Measurements from ENCODE around the gene MAT1A. TPM values are rescaled to one million over a fixed set of nuclear protein-coding genes. Genes with fewer than 3 reads are reported as not detected.

The MAT1A gene
- total and polyA plus RNA-seq, 2 of the 8 experiments (the other 6 are each of a cell fraction or from before 2014, with no cell fraction given): 4.1 to 6.4 TPM

DNA sequence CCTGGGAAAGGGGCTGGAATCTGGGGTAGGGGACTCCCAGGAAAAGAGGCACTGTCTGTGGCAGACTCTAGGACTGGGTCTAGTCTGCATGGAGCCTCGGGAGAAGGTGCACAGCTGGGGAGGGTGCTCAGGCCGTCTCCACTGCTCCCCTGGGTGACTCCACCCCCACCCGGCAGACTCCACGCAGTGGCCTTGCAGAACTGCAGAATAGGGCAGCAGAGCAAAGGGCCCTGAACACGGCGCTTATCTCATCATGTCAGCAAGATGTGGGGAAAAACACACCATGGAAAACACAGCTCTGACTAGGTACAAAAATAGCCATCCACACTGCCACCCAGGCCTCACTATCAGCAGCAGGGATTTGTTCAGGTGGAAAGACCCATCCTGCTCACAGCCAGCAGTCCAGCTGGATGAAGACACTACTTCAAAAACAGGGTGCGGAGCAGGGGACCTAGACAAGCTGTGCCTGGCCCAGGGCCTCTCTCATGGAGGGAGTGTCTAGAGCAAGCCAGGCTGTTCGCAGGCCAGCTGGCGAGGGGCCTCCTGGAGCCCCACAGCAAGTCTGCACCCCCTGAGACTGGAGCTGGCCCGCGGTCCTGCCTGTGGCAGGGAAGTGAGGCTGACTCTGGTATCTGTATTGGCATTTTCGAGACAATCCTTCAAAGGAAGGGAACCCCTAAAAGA, 11.7 kb downstream of the MAT1A start:
- H3K56ac ChIP-seq (replicated peaks; ENCODE audit: insufficient read length, low read depth, low read length): no peak overlapping the region
- H3K23me2 ChIP-seq (ENCODE audit: low read depth, low read length): no peaks in the 10 kb centered on the region
- H2BK20ac ChIP-seq (ENCODE audit: low read length): no peak overlapping the region
- no peaks in the 10 kb centered on the region for H3K79me2 ChIP-seq (ENCODE audit: control insufficient read depth in 1 of 2, insufficient read depth in 2 of 2, low read length in 2 of 2)
- H3K79me1 ChIP-seq (ENCODE audit: low read depth, low read length): no peaks in the 10 kb centered on the region
- FAIRE-seq (no peak), DNase-seq (ENCODE audit: low read depth in 1 of 2, low spot score in 2 of 2) (no peak)
- H3K18ac ChIP-seq (ENCODE audit: extremely low read depth, low read length): no peak overlapping the region
- 93% methylated on average over 12 of the region's 12 CpGs; no CpG with 5 or more reads in 1 of the 2 experiments for WGBS, 2 experiments (ENCODE audit: extremely low coverage in 1 of 2, insufficient coverage in 1 of 2, insufficient read length in 1 of 2, insufficient replicate concordance in 2 of 2, low coverage in 1 of 2, low lambda C conversion rate in 2 of 2, missing lambda C conversion rate in 1 of 2)
- TF ChIP-seq KDM4A (IDR thresholded peaks at IDR 0.05; ENCODE audit: low read depth, low read length, severe bottlenecking): no peak
- no peak for TF ChIP-seq SP2 (IDR thresholded peaks at IDR 0.05; ENCODE audit: low read length)
- no peak for TF ChIP-seq KDM5A (IDR thresholded peaks at IDR 0.05; ENCODE audit: low read length)
- no peak overlapping the region for H3K9ac ChIP-seq (replicated peaks in 1 of 4; ENCODE audit: extremely low read depth in 1 of 4, low read depth in 3 of 4, low read length in 3 of 4)
- no peak overlapping the region for H2BK120ac ChIP-seq (replicated peaks; ENCODE audit: low read depth, low read length)
- H3K27me3 ChIP-seq (replicated peaks in 1 of 4; ENCODE audit: control insufficient read depth in 3 of 4, extremely low read depth in 1 of 4, insufficient read depth in 3 of 4, low read length in 3 of 4): no peaks in the 10 kb centered on the region; a peak in 2 of 7 replicates
- no peak overlapping the region for H2BK5ac ChIP-seq (ENCODE audit: low read depth, low read length)
- ChIA-PET CTCF (ENCODE audit: partially characterized antibody) (interaction anchor here (0.6 to 2.9 kb wide), 3 partner anchors 17 to 228 kb away, joined by 3 to 15 read pairs (median 3); no protein-coding TSS in a partner anchor), POLR2A (ENCODE audit: partially characterized antibody) (no interaction called here)
- no peak overlapping the region for H4K8ac ChIP-seq (ENCODE audit: extremely low read depth, insufficient read depth, low read length)
- H4K5ac ChIP-seq (ENCODE audit: insufficient read length, low read depth, low read length): no peak overlapping the region
- no peak overlapping the region for H3K27ac ChIP-seq (ENCODE audit: low read depth, low read length)
- H3K4me1 ChIP-seq (replicated peaks in 1 of 4; ENCODE audit: control insufficient read depth in 3 of 4, insufficient read depth in 4 of 4, low read length in 3 of 4): peaks cover 0 to 7% (median 0%) of the 10 kb centered on the region in 4 experiments; a peak in 2 of 7 replicates
- H3K4ac ChIP-seq (replicated peaks; ENCODE audit: insufficient read length, low read depth, low read length): no peak overlapping the region
- no peak overlapping the region for H3K4me2 ChIP-seq (ENCODE audit: insufficient read depth in 1 of 2, low read depth in 2 of 2, low read length in 2 of 2)
- H2AK5ac ChIP-seq (ENCODE audit: low read depth, low read length): no peak overlapping the region
- H2BK15ac ChIP-seq (ENCODE audit: low read length): no peak overlapping the region
- no peak overlapping the region for H2AFZ ChIP-seq (ENCODE audit: low read length)
- H3K36me3 ChIP-seq (ENCODE audit: control insufficient read depth in 2 of 4, insufficient read depth in 4 of 4, low read length in 3 of 4): no peaks in the 10 kb centered on the region
- no peak overlapping the region for H2BK12ac ChIP-seq (ENCODE audit: low read depth, low read length)
- H3K4me3 ChIP-seq (ENCODE audit: extremely low read depth in 1 of 4, insufficient read depth in 2 of 4, low read depth in 3 of 4, low read length in 4 of 4): no peak overlapping the region
- H4K20me1 ChIP-seq (replicated peaks in 1 of 2; ENCODE audit: control insufficient read depth in 1 of 2, insufficient read depth in 2 of 2, low read length in 2 of 2): peaks cover 0 to 2% of the 10 kb centered on the region in 2 experiments
- no peak overlapping the region for H4K91ac ChIP-seq (replicated peaks; ENCODE audit: insufficient read length, low read length)
- H3K23ac ChIP-seq (ENCODE audit: insufficient read length): no peak overlapping the region
- no peak overlapping the region for H3K14ac ChIP-seq (ENCODE audit: insufficient read length)
- H3K9me3 ChIP-seq (ENCODE audit: insufficient read depth in 2 of 2, low read depth in 1 of 2, low read length in 1 of 2): no peaks in the 10 kb centered on the region
